ENCODE measurements around the gene KDELR1.
"Not testable (repeated sequence)": the region's sequence is repeated elsewhere in the genome, so short reads cannot be mapped to it uniquely, and the experiment has no call there.

The KDELR1 gene

DNA sequence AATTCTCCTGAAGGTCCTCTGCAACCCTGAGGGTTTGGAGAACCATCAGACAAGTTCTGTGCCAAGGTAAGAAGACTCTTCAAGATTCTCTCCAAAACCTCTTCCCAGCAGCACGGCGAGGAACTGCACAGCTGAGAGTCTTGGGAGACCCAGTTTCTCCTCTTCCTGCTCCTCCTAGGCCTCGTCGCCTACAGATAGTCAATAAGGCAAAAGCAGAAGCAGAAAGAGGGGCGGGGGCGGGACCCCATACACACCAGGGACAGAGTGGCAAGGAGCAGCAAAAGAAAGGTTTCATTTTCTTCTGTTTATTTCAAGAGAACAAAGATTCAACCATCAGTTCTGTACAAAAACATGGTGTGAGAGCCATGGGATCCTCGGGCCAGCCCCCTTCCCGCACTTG is 9.1 kb downstream of the KDELR1 start:
- Histone ChIP-seq H3K4me1 (ENCODE audit: insufficient read depth, low read length) (no peaks in the 10 kb centered on the region), H3K27ac (ENCODE audit: low read depth, low read length) (no peak overlapping the region), H3K36me3 (ENCODE audit: insufficient read depth, low read length) (peaks cover 30% of the 10 kb centered on the region), H3K4me3 (ENCODE audit: low read depth in 1 of 2, low read length in 2 of 2) (no peak overlapping the region), H3K9ac (ENCODE audit: low read length) (no peak overlapping the region), H3K9me3 (ENCODE audit: low read length) (no peaks in the 10 kb centered on the region), H3K27me3 (ENCODE audit: control insufficient read depth in 1 of 2, insufficient read depth in 2 of 2, low read length in 2 of 2) (no peaks in the 10 kb centered on the region)

DNA sequence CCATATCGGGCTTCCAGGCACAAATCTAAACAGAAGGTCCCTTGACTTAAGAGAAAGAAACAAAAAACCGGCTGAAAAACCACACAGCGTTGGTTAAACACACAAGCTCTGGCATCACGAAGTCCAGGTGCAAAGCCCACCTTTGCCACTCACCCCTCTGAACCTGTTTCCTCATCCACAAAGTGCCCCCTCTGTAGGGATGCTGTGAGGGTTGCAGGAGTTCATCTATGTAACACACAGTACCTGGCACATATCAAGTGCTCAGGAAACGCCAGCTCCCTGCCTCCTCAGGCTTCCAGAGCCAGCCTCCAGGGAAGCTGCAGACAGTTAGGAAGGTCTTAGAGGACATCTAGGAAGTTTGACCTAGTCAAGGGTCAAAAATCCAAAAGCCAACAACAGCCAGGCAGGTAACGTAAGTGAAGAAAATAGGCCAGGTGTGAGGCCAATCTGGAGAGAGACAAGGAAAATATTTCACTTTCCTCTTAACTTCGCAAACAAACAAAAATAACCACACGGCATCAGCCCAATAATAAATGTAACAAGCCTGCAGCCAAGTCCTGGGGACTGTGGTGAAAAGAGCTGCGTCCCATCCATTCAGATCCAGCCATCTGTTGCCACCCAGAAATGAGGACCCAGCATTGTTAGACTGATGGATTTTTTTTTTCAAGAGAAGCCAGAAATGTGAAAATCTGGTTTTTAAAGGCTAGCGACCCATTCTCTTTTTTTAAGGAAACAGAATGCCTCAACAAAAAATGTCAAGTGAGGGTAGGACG is 10.0 kb downstream of the KDELR1 start:
- no peak overlapping the region for H3K27ac ChIP-seq (ENCODE audit: low read depth, low read length)
- no peaks in the 10 kb centered on the region for H3K27me3 ChIP-seq (ENCODE audit: control insufficient read depth in 1 of 2, insufficient read depth in 2 of 2, low read length in 2 of 2)
- peaks cover 24% of the 10 kb centered on the region for H3K36me3 ChIP-seq (ENCODE audit: insufficient read depth, low read length)
- no peaks in the 10 kb centered on the region for H3K9me3 ChIP-seq (ENCODE audit: low read length)
- no peak overlapping the region for H3K9ac ChIP-seq (ENCODE audit: low read length)
- no peak overlapping the region for H3K4me3 ChIP-seq (ENCODE audit: low read depth in 1 of 2, low read length in 2 of 2)
- H3K4me1 ChIP-seq (ENCODE audit: insufficient read depth, low read length) = no peaks in the 10 kb centered on the region

DNA sequence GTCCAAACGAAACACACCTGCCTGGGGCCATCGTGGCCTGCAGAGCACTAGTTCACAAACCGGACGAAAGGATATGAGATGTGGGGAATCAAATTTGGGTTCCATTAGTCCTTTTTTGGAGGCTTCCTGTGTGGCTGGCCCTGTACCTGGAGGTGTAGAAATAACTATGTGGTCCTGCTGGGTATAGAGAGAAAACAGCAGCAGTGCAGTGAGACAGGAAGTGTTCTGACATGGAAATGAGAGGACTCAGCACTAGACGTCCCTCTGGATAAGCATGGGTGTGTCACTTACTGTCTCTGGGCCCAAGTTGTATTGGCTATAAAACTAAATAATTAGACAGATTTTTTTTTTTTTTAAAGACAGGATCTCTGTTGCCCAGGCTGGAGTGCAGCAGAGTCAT is 12.3 kb downstream of the KDELR1 start:
- Histone ChIP-seq H3K9ac (ENCODE audit: low read length) (no peak overlapping the region), H3K4me1 (ENCODE audit: insufficient read depth, low read length) (no peaks in the 10 kb centered on the region), H3K27me3 (ENCODE audit: control insufficient read depth in 1 of 2, insufficient read depth in 2 of 2, low read length in 2 of 2) (no peaks in the 10 kb centered on the region), H3K36me3 (ENCODE audit: insufficient read depth, low read length) (peaks cover 5% of the 10 kb centered on the region), H3K4me3 (ENCODE audit: low read depth in 1 of 2, low read length in 2 of 2) (no peak overlapping the region), H3K9me3 (ENCODE audit: low read length) (no peaks in the 10 kb centered on the region), H3K27ac (ENCODE audit: low read depth, low read length) (no peak overlapping the region)

DNA sequence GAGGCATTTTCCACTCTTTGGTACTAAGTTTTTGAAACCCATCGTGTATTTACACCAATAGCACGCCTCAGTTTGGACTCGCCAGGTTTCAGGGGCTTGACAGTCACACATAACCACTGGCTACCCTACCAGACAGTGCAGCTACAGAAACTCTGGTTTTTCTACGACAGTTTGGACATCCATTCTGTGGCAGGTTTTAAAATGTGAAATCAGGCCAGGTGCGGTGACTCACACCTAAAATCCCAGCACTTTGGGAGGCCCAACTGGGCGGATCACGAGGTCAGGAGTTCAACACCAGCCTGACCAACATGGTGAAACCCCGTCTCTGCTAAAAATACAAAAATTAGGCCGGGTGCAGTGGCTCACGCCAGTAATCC is 13.2 kb downstream of the KDELR1 start:
- no peaks in the 10 kb centered on the region for H3K9me3 ChIP-seq (ENCODE audit: low read length)
- no peak overlapping the region for H3K4me3 ChIP-seq (ENCODE audit: low read depth in 1 of 2, low read length in 2 of 2)
- no peaks in the 10 kb centered on the region for H3K36me3 ChIP-seq (ENCODE audit: insufficient read depth, low read length)
- H3K9ac ChIP-seq (ENCODE audit: low read length) = no peak overlapping the region
- no peak overlapping the region for H3K27ac ChIP-seq (ENCODE audit: low read depth, low read length)
- H3K4me1 ChIP-seq (ENCODE audit: insufficient read depth, low read length) = no peaks in the 10 kb centered on the region
- no peaks in the 10 kb centered on the region for H3K27me3 ChIP-seq (ENCODE audit: control insufficient read depth in 1 of 2, insufficient read depth in 2 of 2, low read length in 2 of 2)

DNA sequence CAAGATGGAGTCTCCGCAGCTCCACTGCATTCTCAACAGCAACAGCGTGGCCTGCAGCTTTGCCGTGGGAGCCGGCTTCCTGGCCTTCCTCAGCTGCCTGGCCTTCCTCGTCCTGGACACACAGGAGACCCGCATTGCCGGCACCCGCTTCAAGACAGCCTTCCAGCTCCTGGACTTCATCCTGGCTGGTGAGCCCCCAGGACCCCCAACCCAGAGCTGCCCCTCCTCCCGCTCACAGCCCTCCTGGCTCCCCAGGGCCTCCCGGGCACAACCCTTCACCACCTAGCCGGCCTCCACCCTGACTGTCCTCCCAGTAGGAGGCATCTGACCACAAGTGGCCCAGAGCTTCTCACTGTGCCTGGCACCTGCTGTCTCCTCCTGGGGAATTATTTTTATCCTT is 17.8 kb downstream of the KDELR1 start:
- no peaks in the 10 kb centered on the region for H3K27me3 ChIP-seq (ENCODE audit: control insufficient read depth in 1 of 2, insufficient read depth in 2 of 2, low read length in 2 of 2)

DNA sequence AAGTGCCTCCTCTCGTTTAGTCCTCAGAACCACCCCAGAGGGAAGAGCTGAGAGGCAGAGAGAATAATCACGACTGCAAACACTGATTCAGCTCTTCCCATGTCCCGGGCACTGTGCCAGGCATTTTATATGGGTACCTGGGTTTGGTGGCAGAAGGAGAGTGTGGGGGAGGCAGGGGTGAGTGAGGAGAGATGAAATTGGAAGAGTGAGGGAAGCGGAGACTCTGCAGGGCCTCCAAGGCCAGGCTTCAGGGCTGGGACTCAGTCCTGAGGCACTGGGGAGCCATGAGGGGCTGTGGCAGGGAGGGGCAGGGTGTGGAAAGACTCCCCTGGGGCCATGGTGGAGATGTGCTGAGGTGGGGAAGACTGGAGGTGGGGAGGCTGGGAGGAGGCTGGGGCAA is 18.4 kb downstream of the KDELR1 start:
- no peak overlapping the region for H3K9ac ChIP-seq (ENCODE audit: low read length)
- H3K4me1 ChIP-seq (ENCODE audit: insufficient read depth, low read length) = no peaks in the 10 kb centered on the region
- H3K27me3 ChIP-seq (ENCODE audit: control insufficient read depth in 1 of 2, insufficient read depth in 2 of 2, low read length in 2 of 2) = no peaks in the 10 kb centered on the region
- H3K4me3 ChIP-seq (ENCODE audit: low read depth in 1 of 2, low read length in 2 of 2) = no peak overlapping the region
- no peaks in the 10 kb centered on the region for H3K36me3 ChIP-seq (ENCODE audit: insufficient read depth, low read length)
- no peak overlapping the region for H3K27ac ChIP-seq (ENCODE audit: low read depth, low read length)
- no peaks in the 10 kb centered on the region for H3K9me3 ChIP-seq (ENCODE audit: low read length)

More for the DNA sequence above, 17.8 kb downstream of the KDELR1 start:
- H3K9me3 ChIP-seq (ENCODE audit: low read length) = no peaks in the 10 kb centered on the region
- no peak overlapping the region for H3K9ac ChIP-seq (ENCODE audit: low read length)
- no peaks in the 10 kb centered on the region for H3K4me1 ChIP-seq (ENCODE audit: insufficient read depth, low read length)
- H3K4me3 ChIP-seq (ENCODE audit: low read depth in 1 of 2, low read length in 2 of 2) = no peak overlapping the region
- H3K36me3 ChIP-seq (ENCODE audit: insufficient read depth, low read length) = no peaks in the 10 kb centered on the region
- H3K27ac ChIP-seq (ENCODE audit: low read depth, low read length) = no peak overlapping the region

DNA sequence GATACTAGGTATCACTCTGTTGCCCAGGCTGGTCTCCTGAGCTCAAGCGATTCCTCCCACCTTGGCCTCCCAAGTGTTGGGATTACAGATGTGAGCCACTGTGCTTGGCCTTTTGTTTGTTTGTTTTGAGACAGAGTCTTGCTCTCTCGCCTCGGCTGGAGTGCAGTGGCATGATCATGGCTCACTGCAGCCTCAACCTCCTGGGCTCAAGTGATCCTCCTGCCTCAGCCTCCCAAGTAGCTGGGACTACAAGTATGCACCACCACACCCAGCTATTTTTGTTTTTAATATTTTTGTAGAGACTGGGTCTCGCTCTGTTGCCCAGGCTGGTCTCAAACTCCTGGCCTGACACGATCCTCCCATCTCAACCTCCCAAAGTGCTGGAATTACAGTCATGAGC is 19.6 kb downstream of the KDELR1 start:
- not testable (repeated sequence) for H3K27ac ChIP-seq (ENCODE audit: low read depth, low read length); H3K4me3 ChIP-seq (ENCODE audit: low read depth in 1 of 2, low read length in 2 of 2); H3K36me3 ChIP-seq (ENCODE audit: insufficient read depth, low read length); H3K27me3 ChIP-seq (ENCODE audit: control insufficient read depth in 1 of 2, insufficient read depth in 2 of 2, low read length in 2 of 2); H3K9me3 ChIP-seq (ENCODE audit: low read length); H3K4me1 ChIP-seq (ENCODE audit: insufficient read depth, low read length); H3K9ac ChIP-seq (ENCODE audit: low read length)

DNA sequence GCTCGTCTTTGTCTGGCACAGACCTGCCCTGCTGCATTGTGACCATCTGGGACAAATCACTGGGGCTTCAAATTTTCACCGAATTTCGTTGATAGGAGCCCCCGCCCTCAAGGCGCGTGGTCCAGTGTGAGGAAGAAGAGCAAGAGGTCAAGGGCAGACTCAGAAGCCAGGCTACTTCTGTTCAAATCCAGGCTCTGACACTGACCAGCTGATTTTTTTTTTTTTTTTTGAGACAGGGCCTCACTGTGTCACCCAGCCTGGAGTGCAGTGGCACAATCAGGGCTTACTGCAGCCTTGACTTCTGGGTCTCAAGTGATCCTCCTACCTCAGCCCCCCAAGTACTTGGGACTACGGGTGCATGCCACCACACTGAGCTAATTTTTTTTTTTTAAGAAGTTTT is 20.0 kb downstream of the KDELR1 start:
- H3K9ac ChIP-seq (ENCODE audit: low read length) = no peak overlapping the region
- H3K36me3 ChIP-seq (ENCODE audit: insufficient read depth, low read length) = no peaks in the 10 kb centered on the region
- no peaks in the 10 kb centered on the region for H3K4me1 ChIP-seq (ENCODE audit: insufficient read depth, low read length)
- no peaks in the 10 kb centered on the region for H3K27me3 ChIP-seq (ENCODE audit: control insufficient read depth in 1 of 2, insufficient read depth in 2 of 2, low read length in 2 of 2)
- H3K9me3 ChIP-seq (ENCODE audit: low read length) = no peaks in the 10 kb centered on the region
- no peak overlapping the region for H3K4me3 ChIP-seq (ENCODE audit: low read depth in 1 of 2, low read length in 2 of 2)
- H3K27ac ChIP-seq (ENCODE audit: low read depth, low read length) = no peak overlapping the region

DNA sequence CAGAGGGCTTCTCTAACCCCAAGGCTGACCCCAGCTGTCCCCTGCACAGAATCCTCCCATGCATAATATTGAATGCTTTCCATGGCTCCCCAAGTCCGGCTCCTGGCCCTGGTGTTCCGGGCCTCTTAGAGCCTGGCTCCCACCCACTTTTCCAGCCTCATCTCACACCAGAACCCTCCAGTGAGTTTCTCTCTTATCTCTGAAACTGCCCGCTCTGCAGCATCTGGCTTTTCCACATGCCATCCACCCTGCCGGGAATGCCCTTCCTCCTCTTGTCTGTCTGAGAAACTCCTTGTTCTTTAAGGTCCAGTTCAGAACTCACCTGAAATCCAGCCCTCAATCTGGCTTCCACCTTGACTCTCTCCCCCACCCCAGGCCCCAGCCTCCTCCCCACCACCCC is 20.4 kb downstream of the KDELR1 start:
- H3K36me3 ChIP-seq (ENCODE audit: insufficient read depth, low read length) = no peaks in the 10 kb centered on the region
- H3K27me3 ChIP-seq (ENCODE audit: control insufficient read depth in 1 of 2, insufficient read depth in 2 of 2, low read length in 2 of 2) = no peaks in the 10 kb centered on the region
- no peak overlapping the region for H3K9ac ChIP-seq (ENCODE audit: low read length)
- no peak overlapping the region for H3K27ac ChIP-seq (ENCODE audit: low read depth, low read length)
- no peaks in the 10 kb centered on the region for H3K4me1 ChIP-seq (ENCODE audit: insufficient read depth, low read length)
- H3K4me3 ChIP-seq (ENCODE audit: low read depth in 1 of 2, low read length in 2 of 2) = no peak overlapping the region
- no peaks in the 10 kb centered on the region for H3K9me3 ChIP-seq (ENCODE audit: low read length)

DNA sequence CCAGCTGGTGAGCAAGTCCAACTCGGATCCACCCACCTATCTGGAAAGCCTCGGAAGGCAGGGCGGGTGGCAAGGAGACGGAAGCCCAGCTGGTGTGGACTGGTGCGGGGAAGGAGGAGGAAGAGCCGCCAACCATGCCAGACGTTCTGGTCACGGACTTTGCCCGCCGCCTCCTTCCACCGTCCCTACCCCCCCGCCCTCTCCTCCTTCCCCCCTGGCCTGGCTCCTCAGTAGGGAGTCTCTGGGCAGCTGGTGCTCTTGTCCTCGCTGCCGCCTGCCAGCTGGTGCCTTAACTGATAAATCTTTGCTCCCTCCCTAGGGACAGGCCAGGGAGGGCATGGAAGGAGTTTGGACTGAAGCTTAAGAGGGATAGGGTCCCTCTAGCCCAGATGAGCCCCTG is 22.4 kb downstream of the KDELR1 start:
- Histone ChIP-seq H3K27me3 (ENCODE audit: control insufficient read depth in 1 of 2, insufficient read depth in 2 of 2, low read length in 2 of 2) (no peaks in the 10 kb centered on the region), H3K36me3 (ENCODE audit: insufficient read depth, low read length) (no peaks in the 10 kb centered on the region), H3K27ac (ENCODE audit: low read depth, low read length) (no peak overlapping the region), H3K4me1 (ENCODE audit: insufficient read depth, low read length) (peaks cover 6% of the 10 kb centered on the region), H3K9me3 (ENCODE audit: low read length) (no peaks in the 10 kb centered on the region), H3K9ac (ENCODE audit: low read length) (no peak overlapping the region), H3K4me3 (ENCODE audit: low read depth in 1 of 2, low read length in 2 of 2) (no peak overlapping the region)

DNA sequence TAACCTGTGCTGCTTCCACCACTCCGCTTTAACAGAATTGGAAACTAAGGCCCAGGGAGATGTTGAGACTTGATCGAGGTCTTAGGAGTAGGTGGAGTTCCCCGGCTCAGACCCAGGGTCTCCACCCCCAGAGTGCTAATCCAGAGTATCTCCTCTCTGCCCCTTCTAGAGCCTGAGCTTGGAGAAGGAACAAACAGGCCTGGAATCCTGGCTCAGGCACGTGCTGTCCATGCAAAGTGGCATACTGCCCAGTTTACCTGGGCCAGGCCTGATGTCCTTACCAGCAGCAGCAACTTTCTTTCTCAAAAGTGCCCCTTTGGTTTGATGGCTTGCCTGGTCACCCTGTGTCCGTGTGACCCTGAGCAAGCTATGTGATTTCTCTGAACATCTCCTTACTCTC is 23.5 kb downstream of the KDELR1 start:
- no peaks in the 10 kb centered on the region for H3K27me3 ChIP-seq (ENCODE audit: control insufficient read depth in 1 of 2, insufficient read depth in 2 of 2, low read length in 2 of 2)
- peaks cover 7% of the 10 kb centered on the region for H3K4me1 ChIP-seq (ENCODE audit: insufficient read depth, low read length)
- no peak overlapping the region for H3K9ac ChIP-seq (ENCODE audit: low read length)
- H3K9me3 ChIP-seq (ENCODE audit: low read length) = no peaks in the 10 kb centered on the region
- no peak overlapping the region for H3K27ac ChIP-seq (ENCODE audit: low read depth, low read length)
- H3K36me3 ChIP-seq (ENCODE audit: insufficient read depth, low read length) = no peaks in the 10 kb centered on the region
- H3K4me3 ChIP-seq (ENCODE audit: low read depth in 1 of 2, low read length in 2 of 2) = no peak overlapping the region

DNA sequence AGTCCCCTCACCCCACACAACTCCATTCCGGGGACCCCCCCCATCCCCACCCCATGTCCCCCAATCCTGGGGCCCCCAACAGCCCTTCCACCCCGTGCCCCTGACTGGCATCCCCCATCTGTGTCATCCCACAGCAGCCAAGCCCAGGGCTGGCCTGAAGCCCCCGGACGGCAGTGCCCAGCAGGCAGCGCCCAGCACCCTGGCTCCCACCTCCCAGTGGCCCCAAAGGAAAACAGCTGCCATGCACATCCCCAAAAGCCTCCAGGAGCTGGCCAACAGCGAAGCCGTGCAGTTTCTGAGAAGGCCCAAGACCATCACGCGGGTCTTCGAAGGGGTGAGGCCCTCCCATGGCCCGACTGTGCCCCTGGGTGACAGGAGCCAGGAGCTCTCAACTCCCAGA is 25.7 kb downstream of the KDELR1 start:
- Histone ChIP-seq H3K4me3 (ENCODE audit: low read depth in 1 of 2, low read length in 2 of 2) (no peak overlapping the region), H3K27me3 (ENCODE audit: control insufficient read depth in 1 of 2, insufficient read depth in 2 of 2, low read length in 2 of 2) (no peaks in the 10 kb centered on the region), H3K36me3 (ENCODE audit: insufficient read depth, low read length) (no peaks in the 10 kb centered on the region), H3K9ac (ENCODE audit: low read length) (no peak overlapping the region), H3K27ac (ENCODE audit: low read depth, low read length) (no peak overlapping the region), H3K9me3 (ENCODE audit: low read length) (no peaks in the 10 kb centered on the region), H3K4me1 (ENCODE audit: insufficient read depth, low read length) (peaks cover 11% of the 10 kb centered on the region)

Data from muscle layer of colon (tissue), 2 donors.